Colonic mucosa (tissue), 4 donors: ENCODE data around the gene DAAM2. TPM values are rescaled to one million over a fixed set of nuclear protein-coding genes. Genes with fewer than 3 reads are reported as not detected.

Source experiments
- DNase-seq: peaks from one replicate; pipeline ENCODE4 v3.0.0-alpha.2; 2020
- H3K27ac ChIP-seq: fragments of 200-600 bp; one replicate; pipeline ENCODE4 v1.8.0; 2021
- H3K27me3 ChIP-seq: fragments of 200-600 bp; one replicate; pipeline ENCODE4 v1.8.0; 2021
- H3K36me3 ChIP-seq: fragments of 200-600 bp; one replicate; pipeline ENCODE4 v1.8.0; 2021
- H3K4me1 ChIP-seq: fragments of 200-600 bp; one replicate; pipeline ENCODE4 v1.8.0; 2021; ENCODE audit warnings: mild to moderate bottlenecking
- H3K4me3 ChIP-seq: fragments of 200-600 bp; one replicate; pipeline ENCODE4 v1.8.0; 2021
- H3K9ac ChIP-seq, 2 donors: one replicate each; pipeline ENCODE4 v1.7.0; 2013; ENCODE audit warnings: control low read depth in 2 of 2, low read depth in 2 of 2, low read length in 2 of 2
- H3K9me3 ChIP-seq: fragments of 200-600 bp; one replicate; pipeline ENCODE4 v1.8.0; 2021
- intact Hi-C: fragments of 100-400 bp; cut with DNase I; formaldehyde crosslinking; loops from one replicate; pipeline ENCODE4 v1.14.1; 2022
- total RNA-seq, 2 donors: library from RNA; stranded (reverse); fragmentation: NEBNext Ultra II Directional in 1 of 2; extraction: Animal tissue kit (Norgen Biotek cat#: 25700) in 1 of 2; gene quantifications; one replicate each; pipeline ENCODE4 v1.2.1, GENCODE V29; 2021
- TF ChIP-seq, protein P1 (sequence below): fragments of 200-600 bp; IDR thresholded peaks from one replicate; pipeline ENCODE4 v1.8.0; 2022; ENCODE audit warnings: antibody characterized with exemption, mild to moderate bottlenecking
- donor health status: healthy.
- donor health status: DM: no; HTN: no; CAD: no.
- donor health status: DM: no; HTN: no; CAD: no.

Gene DAAM2
- total RNA-seq, 2 donors from 2014 or later, result 3.6 to 6.9 TPM

- TF ChIP-seq, protein P1, sequence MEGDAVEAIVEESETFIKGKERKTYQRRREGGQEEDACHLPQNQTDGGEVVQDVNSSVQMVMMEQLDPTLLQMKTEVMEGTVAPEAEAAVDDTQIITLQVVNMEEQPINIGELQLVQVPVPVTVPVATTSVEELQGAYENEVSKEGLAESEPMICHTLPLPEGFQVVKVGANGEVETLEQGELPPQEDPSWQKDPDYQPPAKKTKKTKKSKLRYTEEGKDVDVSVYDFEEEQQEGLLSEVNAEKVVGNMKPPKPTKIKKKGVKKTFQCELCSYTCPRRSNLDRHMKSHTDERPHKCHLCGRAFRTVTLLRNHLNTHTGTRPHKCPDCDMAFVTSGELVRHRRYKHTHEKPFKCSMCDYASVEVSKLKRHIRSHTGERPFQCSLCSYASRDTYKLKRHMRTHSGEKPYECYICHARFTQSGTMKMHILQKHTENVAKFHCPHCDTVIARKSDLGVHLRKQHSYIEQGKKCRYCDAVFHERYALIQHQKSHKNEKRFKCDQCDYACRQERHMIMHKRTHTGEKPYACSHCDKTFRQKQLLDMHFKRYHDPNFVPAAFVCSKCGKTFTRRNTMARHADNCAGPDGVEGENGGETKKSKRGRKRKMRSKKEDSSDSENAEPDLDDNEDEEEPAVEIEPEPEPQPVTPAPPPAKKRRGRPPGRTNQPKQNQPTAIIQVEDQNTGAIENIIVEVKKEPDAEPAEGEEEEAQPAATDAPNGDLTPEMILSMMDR, result no peak
- H3K36me3 ChIP-seq, result no peaks in the 10 kb centered on the region
- H3K9ac ChIP-seq, result no peak overlapping the region
- H3K27ac ChIP-seq, result no peak overlapping the region
- H3K9me3 ChIP-seq, result no peaks in the 10 kb centered on the region
- H3K4me3 ChIP-seq, result no peak overlapping the region
- no peaks in the 10 kb centered on the region for H3K4me1 ChIP-seq
- no peak for DNase-seq
- intact Hi-C loops, result no loop called here
- no peaks in the 10 kb centered on the region for H3K27me3 ChIP-seq
These were observed 12.4 kb downstream of the DAAM2 start for GRCh38 chr6:39804466-39805065.

DNA sequence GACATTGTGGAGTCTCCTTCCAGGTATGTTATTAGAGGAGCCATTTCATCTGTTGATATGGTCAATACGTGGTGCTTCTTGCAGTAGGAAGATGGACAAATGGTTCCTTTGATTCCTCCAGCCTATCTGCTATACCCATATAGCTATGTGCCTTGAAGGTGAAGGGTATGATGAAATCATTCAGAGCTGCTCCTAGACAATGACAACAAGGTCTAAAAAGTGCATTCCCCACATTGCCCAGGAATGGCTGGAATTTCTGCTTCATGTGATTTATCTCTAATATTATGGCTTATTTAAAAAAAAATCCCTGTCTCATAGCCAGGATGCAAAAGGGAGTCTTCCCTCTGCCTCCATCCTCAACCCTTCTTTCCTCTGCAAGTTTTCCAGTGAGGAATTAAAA lies 14.1 kb downstream of the DAAM2 start:
- no peak overlapping the region for H3K4me3 ChIP-seq
- no peak for DNase-seq
- intact Hi-C loops, result no loop called here
- H3K36me3 ChIP-seq, result no peaks in the 10 kb centered on the region
- no peaks in the 10 kb centered on the region for H3K27me3 ChIP-seq
- H3K4me1 ChIP-seq, result no peaks in the 10 kb centered on the region
- H3K9me3 ChIP-seq, result no peaks in the 10 kb centered on the region
- TF ChIP-seq, protein P1, result no peak
- no peak overlapping the region for H3K27ac ChIP-seq
- no peak overlapping the region for H3K9ac ChIP-seq

DNA sequence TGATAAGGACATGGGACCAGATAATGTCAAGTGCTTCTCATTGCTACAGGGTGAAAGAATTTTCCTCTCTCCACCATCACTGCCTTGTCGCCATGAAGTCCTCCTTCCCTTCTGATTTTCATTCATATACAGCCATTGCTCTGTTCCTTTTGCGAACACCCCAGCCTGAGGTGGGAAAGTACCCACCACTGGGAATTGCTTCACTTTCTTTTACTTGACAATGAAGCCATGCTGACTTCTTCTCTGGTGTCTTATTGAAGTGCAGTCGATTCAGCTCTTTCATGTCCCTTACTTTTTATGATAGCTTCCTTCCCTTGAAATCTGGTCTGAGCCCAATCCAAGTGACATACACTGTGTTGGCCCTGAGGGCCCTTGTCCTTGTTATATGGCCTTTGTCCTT lies 16.2 kb downstream of the DAAM2 start:
- Histone ChIP-seq H3K27me3 (no peaks in the 10 kb centered on the region), H3K36me3 (no peaks in the 10 kb centered on the region), H3K4me1 (no peaks in the 10 kb centered on the region), H3K9me3 (no peaks in the 10 kb centered on the region), H3K4me3 (no peak overlapping the region), H3K9ac (no peak overlapping the region), H3K27ac (no peak overlapping the region)
- intact Hi-C loops, result no loop called here
- DNase-seq, result no peak
- TF ChIP-seq, protein P1, result no peak

DNA sequence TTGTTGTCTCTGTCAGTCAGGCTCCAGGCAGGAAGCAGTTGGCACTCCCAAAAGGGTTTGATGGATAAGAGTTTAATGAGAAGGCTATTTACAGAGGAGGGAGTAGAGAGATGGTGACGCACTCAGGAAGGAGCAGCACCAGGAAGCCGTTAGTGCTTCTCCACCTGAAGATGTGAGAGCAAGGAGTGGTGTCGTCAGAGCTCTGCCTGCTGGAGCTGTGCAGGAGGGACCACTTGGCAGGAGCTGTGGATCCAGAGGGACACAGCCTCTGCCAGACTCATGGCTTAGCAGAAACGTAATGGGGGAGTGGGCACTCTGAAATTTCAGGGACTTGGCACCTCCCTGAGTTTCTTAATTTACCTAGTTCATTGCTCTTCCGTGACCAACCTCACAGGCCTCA lies 16.8 kb downstream of the DAAM2 start:
- no peak overlapping the region for H3K9ac ChIP-seq
- H3K4me1 ChIP-seq, result no peaks in the 10 kb centered on the region
- H3K9me3 ChIP-seq, result no peaks in the 10 kb centered on the region
- H3K27ac ChIP-seq, result no peak overlapping the region
- no peak for DNase-seq
- TF ChIP-seq, protein P1, result no peak
- H3K36me3 ChIP-seq, result no peaks in the 10 kb centered on the region
- no peak overlapping the region for H3K4me3 ChIP-seq
- H3K27me3 ChIP-seq, result no peaks in the 10 kb centered on the region
- intact Hi-C loops, result no loop called here

DNA sequence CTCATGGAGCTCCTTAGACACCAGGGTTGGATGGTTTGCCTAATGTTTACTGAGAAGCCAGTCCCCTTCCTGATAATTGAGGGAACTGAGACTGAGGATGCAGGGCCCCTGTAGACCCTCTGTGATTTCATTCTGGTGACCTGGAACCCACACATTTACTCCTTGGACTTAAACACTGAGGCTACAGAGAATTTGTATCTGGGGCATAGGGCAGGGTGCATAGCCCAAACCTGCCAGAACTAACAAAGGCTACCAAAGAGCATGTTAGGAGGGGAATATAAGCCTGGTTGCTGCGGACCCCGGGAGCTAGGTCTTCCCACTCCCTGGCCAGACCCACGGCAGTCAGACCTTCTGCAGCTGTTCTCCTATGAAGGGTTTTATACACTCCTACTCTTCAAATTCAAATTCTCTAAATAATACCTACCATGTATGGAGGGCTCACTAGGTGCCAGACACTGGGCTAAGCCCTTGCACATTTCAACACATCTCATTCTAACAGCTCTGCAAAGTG lies 19.7 kb downstream of the DAAM2 start:
- no peaks in the 10 kb centered on the region for H3K36me3 ChIP-seq
- no peak overlapping the region for H3K4me3 ChIP-seq
- intact Hi-C loops, result no loop called here
- DNase-seq, result no peak
- no peak overlapping the region for H3K9ac ChIP-seq
- TF ChIP-seq, protein P1, result no peak
- H3K4me1 ChIP-seq, result no peaks in the 10 kb centered on the region
- H3K27ac ChIP-seq, result no peak overlapping the region
- H3K9me3 ChIP-seq, result no peaks in the 10 kb centered on the region
- no peaks in the 10 kb centered on the region for H3K27me3 ChIP-seq
